C4-2B (cell line): ENCODE results near the gene HOMEZ.

Experiments
- ZFX ChIP-seq: fragments of 450-650 bp; IDR thresholded peaks from 2 replicates; pipeline ENCODE4 v1.6.1; 2017
- TF ChIP-seq, protein P1 (sequence below): fragments of 450-650 bp; conservative IDR thresholded peaks from 2 replicates; pipeline ENCODE4 v1.5.1; 2017; ENCODE audit warnings: mild to moderate bottlenecking

DNA sequence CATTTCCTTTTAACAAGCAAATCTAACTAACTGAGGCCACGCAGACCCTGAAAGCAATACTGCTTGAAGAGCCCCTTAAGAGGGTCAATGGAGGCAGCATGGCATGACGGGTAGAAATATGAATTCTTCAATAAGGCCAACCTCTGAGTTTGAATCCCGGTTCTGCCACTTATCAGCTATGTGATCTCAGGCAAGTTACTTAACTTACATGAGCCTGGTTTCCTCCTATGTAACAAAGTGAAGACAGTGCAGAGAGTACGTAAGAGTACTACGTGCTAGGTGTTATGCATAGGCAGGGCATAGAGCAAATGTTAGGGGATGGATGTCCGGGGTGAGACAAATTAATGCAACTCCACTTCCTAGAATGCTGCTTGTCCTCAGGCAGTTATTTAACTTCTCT, 4.7 kb downstream of the HOMEZ start:
- TF ChIP-seq, protein P1, sequence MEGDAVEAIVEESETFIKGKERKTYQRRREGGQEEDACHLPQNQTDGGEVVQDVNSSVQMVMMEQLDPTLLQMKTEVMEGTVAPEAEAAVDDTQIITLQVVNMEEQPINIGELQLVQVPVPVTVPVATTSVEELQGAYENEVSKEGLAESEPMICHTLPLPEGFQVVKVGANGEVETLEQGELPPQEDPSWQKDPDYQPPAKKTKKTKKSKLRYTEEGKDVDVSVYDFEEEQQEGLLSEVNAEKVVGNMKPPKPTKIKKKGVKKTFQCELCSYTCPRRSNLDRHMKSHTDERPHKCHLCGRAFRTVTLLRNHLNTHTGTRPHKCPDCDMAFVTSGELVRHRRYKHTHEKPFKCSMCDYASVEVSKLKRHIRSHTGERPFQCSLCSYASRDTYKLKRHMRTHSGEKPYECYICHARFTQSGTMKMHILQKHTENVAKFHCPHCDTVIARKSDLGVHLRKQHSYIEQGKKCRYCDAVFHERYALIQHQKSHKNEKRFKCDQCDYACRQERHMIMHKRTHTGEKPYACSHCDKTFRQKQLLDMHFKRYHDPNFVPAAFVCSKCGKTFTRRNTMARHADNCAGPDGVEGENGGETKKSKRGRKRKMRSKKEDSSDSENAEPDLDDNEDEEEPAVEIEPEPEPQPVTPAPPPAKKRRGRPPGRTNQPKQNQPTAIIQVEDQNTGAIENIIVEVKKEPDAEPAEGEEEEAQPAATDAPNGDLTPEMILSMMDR, result no peak
- no peak for TF ChIP-seq ZFX
